SK-N-SH treated with all-trans-retinoic acid at 6 μM for 48 hours (cell line): ENCODE results near the gene POU2F3.

Source experiments
- ATAC-seq: fragments of 200-7000 bp; cut with Tn5 transposase; 3 replicates; pipeline ENCODE4 v1.9.1; 2020; ENCODE audit warnings: mild to moderate bottlenecking, moderate library complexity
- BACH2 ChIP-seq: fragments of 250-450 bp; sonication (Bioruptor Pico); IDR thresholded peaks from 2 replicates; pipeline ENCODE4 v1.9.0; 2021; ENCODE audit warnings: mild to moderate bottlenecking, borderline replicate concordance
- CSDC2 ChIP-seq: fragments of 250-450 bp; sonication (Bioruptor Pico); IDR thresholded peaks from 2 replicates; pipeline ENCODE4 v1.5.0; 2020; ENCODE audit warnings: mild to moderate bottlenecking, moderate library complexity
- GLIS3 ChIP-seq: fragments of 250-450 bp; sonication (Bioruptor Pico); IDR thresholded peaks from 2 replicates; pipeline ENCODE4 v1.5.0; 2020; ENCODE audit warnings: mild to moderate bottlenecking, moderate library complexity
- ISL1 ChIP-seq: fragments of 250-450 bp; sonication (Bioruptor Pico); IDR thresholded peaks from 2 replicates; pipeline ENCODE4 v2.1.2; 2022; ENCODE audit warnings: mild to moderate bottlenecking, moderate library complexity
- OSR1 ChIP-seq: fragments of 250-450 bp; sonication (Bioruptor Pico); IDR thresholded peaks from 2 replicates; pipeline ENCODE4 v1.8.0; 2022; ENCODE audit warnings: moderate library complexity, mild to moderate bottlenecking, inconsistent platforms
- PATZ1 ChIP-seq: fragments of 250-450 bp; sonication (Bioruptor Pico); IDR thresholded peaks from 2 replicates; pipeline ENCODE4 v1.8.0; 2020; ENCODE audit warnings: mild to moderate bottlenecking, moderate library complexity, borderline replicate concordance
- PPARA ChIP-seq: fragments of 250-450 bp; sonication (Bioruptor Pico); IDR thresholded peaks from 2 replicates; pipeline ENCODE4 v1.5.0; 2020; ENCODE audit warnings: mild to moderate bottlenecking, borderline replicate concordance
- RARB ChIP-seq: fragments of 250-450 bp; sonication (Bioruptor Pico); IDR thresholded peaks from 2 replicates; pipeline ENCODE4 v1.8.0; 2021; ENCODE audit warnings: mild to moderate bottlenecking, moderate library complexity
- SNAI2 ChIP-seq: fragments of 250-450 bp; sonication (Bioruptor Pico); IDR thresholded peaks from 2 replicates; pipeline ENCODE4 v1.5.0; 2020; ENCODE audit warnings: mild to moderate bottlenecking, moderate library complexity
- TCF4 ChIP-seq: fragments of 250-450 bp; sonication (Bioruptor Pico); IDR thresholded peaks from 2 replicates; pipeline ENCODE4 v1.8.0; 2021; ENCODE audit warnings: mild to moderate bottlenecking, moderate library complexity, borderline replicate concordance
- TOX ChIP-seq: fragments of 250-450 bp; sonication (Bioruptor Pico); IDR thresholded peaks from 2 replicates; pipeline ENCODE4 v1.8.0; 2021; ENCODE audit warnings: mild to moderate bottlenecking, moderate library complexity, borderline replicate concordance
- TSHZ2 ChIP-seq: fragments of 250-450 bp; sonication (Bioruptor Pico); IDR thresholded peaks from 2 replicates; pipeline ENCODE4 v1.5.0; 2020; ENCODE audit warnings: mild to moderate bottlenecking, moderate library complexity
- ZC3H10 ChIP-seq: fragments of 250-450 bp; sonication (Bioruptor Pico); IDR thresholded peaks from 2 replicates; pipeline ENCODE4 v1.5.1; 2021; ENCODE audit warnings: mild to moderate bottlenecking, moderate library complexity
- ZFP3 ChIP-seq: fragments of 250-450 bp; sonication (Bioruptor Pico); IDR thresholded peaks from 2 replicates; pipeline ENCODE4 v1.5.0; 2020; ENCODE audit warnings: mild to moderate bottlenecking, moderate library complexity
- ZFP30 ChIP-seq: fragments of 450-650 bp; formaldehyde crosslinking; IDR thresholded peaks from 2 replicates; pipeline ENCODE4 v1.5.0; 2022; ENCODE audit warnings: mild to moderate bottlenecking, moderate library complexity
- ZNF565 ChIP-seq: fragments of 450-650 bp; formaldehyde crosslinking; conservative IDR thresholded peaks from 2 replicates; pipeline ENCODE4 v1.5.0; 2020; ENCODE audit warnings: low read depth, mild to moderate bottlenecking, moderate library complexity
- ZNF70 ChIP-seq: fragments of 450-650 bp; formaldehyde crosslinking; IDR thresholded peaks from 2 replicates; pipeline ENCODE4 v1.5.0; 2020; ENCODE audit warnings: mild to moderate bottlenecking, moderate library complexity
- ZNF8 ChIP-seq: fragments of 450-650 bp; formaldehyde crosslinking; IDR thresholded peaks from 2 replicates; pipeline ENCODE4 v1.5.0; 2020; ENCODE audit warnings: mild to moderate bottlenecking, moderate library complexity

The POU2F3 gene

GRCh38 chr11:120209746-120210625 is 30.0 kb upstream of the POU2F3 start:
- ATAC-seq: no peak
- no peak for TF ChIP-seq ZC3H10

GRCh38 chr11:120210626-120211521 is 29.1 kb upstream of the POU2F3 start, which contains the start of gene OAF:
OAF (plus strand) TSS chr11:120211032; CDS start chr11:120211280, 248 bp downstream.
- TF ChIP-seq BACH2 (CRISPR knock-in tag) (no peak), CSDC2 (CRISPR knock-in tag) (no peak), RARB (CRISPR knock-in tag) (no peak), GLIS3 (CRISPR knock-in tag) (no peak), PPARA (CRISPR knock-in tag) (no peak), TSHZ2 (no peak), ISL1 (CRISPR knock-in tag) (no peak), TCF4 (CRISPR knock-in tag) (no peak), ZNF8 (no peak), ZFP30 (CRISPR knock-in tag) (no peak), ZNF70 (CRISPR knock-in tag) (no peak), OSR1 (CRISPR knock-in tag) (no peak), ZC3H10 (no peak), TOX (CRISPR knock-in tag) (no peak)
- peak; percentile 89 for ATAC-seq

- TF ChIP-seq PATZ1 (CRISPR knock-in tag) (no peak), ZC3H10 (no peak), SNAI2 (CRISPR knock-in tag) (no peak), ZNF565 (CRISPR knock-in tag) (no peak)
- ATAC-seq: peak; percentile 9
These were observed 28.2 kb upstream of the POU2F3 start for GRCh38 chr11:120211522-120212258.

GRCh38 chr11:120212259-120212878 is 27.6 kb upstream of the POU2F3 start:
- TF ChIP-seq ISL1 (CRISPR knock-in tag): no peak
- TF ChIP-seq ZFP30 (CRISPR knock-in tag): no peak
- TF ChIP-seq ZFP3 (CRISPR knock-in tag): no peak
- no peak for TF ChIP-seq CSDC2 (CRISPR knock-in tag)
- no peak for TF ChIP-seq OSR1 (CRISPR knock-in tag)
- TF ChIP-seq TSHZ2: no peak
- no peak for ATAC-seq
